Stimulated activated CD4-positive, alpha-beta T cell treated with anti-CD3 and anti-CD28 coated beads, Interleukin-12 subunit alpha, Interleukin-12 subunit beta, amount 100 ng/mL, for 48 hours (primary cell): Measurements from ENCODE around the gene CHRND.

Experiments used
- DNase-seq, 3 donors: peaks; one replicate each; pipeline ENCODE4 v3.0.0-alpha.2; 2020; ENCODE audit warnings: low read depth in 2 of 3, low spot score in 1 of 3

CHRND gene

GRCh38 chr2:232525791-232526371, at the start of gene CHRND:
Gene CHRND, plus strand, starts transcription at chr2:232526160. Its CDS starts 56 bp downstream, at chr2:232526216.
- no peak for DNase-seq

- DNase-seq: no peak
These were observed 49.2 kb upstream of the CHRND start for GRCh38 chr2:232476791-232477190.

GRCh38 chr2:232477751-232478510, 48.0 kb upstream of the CHRND start:
- DNase-seq: no peak

- DNase-seq: no peak
These were observed 47.2 kb upstream of the CHRND start for GRCh38 chr2:232478571-232479340.

GRCh38 chr2:232479341-232480200, 46.4 kb upstream of the CHRND start:
- DNase-seq: no peak

GRCh38 chr2:232480201-232481190, 45.5 kb upstream of the CHRND start:
- no peak for DNase-seq

- no peak for DNase-seq
These were observed 44.4 kb upstream of the CHRND start for GRCh38 chr2:232481322-232482140.

GRCh38 chr2:232482301-232483238, 43.4 kb upstream of the CHRND start:
- DNase-seq: no peak

GRCh38 chr2:232483311-232483922, 42.5 kb upstream of the CHRND start:
- no peak for DNase-seq

- no peak for DNase-seq
These were observed 41.9 kb upstream of the CHRND start for GRCh38 chr2:232483923-232484627.

- no peak for DNase-seq
These were observed 41.2 kb upstream of the CHRND start for GRCh38 chr2:232484628-232485347.

- no peak for DNase-seq
These were observed 40.6 kb upstream of the CHRND start for GRCh38 chr2:232485348-232485756.

- no peak for DNase-seq
These were observed 40.0 kb upstream of the CHRND start for GRCh38 chr2:232485757-232486557.

- DNase-seq: no peak
These were observed 39.2 kb upstream of the CHRND start for GRCh38 chr2:232486558-232487384.
